GM23338 (cell line): Measurements from ENCODE around the gene SIN3B. TPM values are rescaled to one million over a fixed set of nuclear protein-coding genes. Genes with fewer than 3 reads are reported as not detected.

ENCODE experiments used
- ATAC-seq: fragments of 200-7000 bp; cut with Tn5 transposase; 3 replicates; pipeline ENCODE4 v1.9.1; 2020
- DNase-seq: peaks from one replicate; pipeline ENCODE4 v3.0.0-alpha.2; 2015; ENCODE audit warnings: low spot score
- H2AFZ ChIP-seq: fragments of 200-600 bp; sonication (generic); 2 replicates; pipeline ENCODE4 v1.8.0; 2016; ENCODE audit warnings: antibody characterized with exemption, mild to moderate bottlenecking, moderate library complexity
- H3F3A ChIP-seq: fragments of 200-600 bp; sonication (generic); replicated peaks from 2 replicates; pipeline ENCODE4 v1.8.0; 2017; ENCODE audit warnings: antibody characterized with exemption, mixed run types, low read depth
- H3K27ac ChIP-seq: fragments of 200-600 bp; sonication (generic); 2 replicates; pipeline ENCODE4 v1.6.1; 2016; ENCODE audit warnings: low read depth
- H3K27me3 ChIP-seq: fragments of 200-600 bp; sonication (generic); 2 replicates; pipeline ENCODE4 v1.8.0; 2016; ENCODE audit warnings: mild to moderate bottlenecking, mixed run types, moderate library complexity; ENCODE audit not compliant: insufficient read depth
- H3K36me3 ChIP-seq: fragments of 200-600 bp; sonication (generic); 2 replicates; pipeline ENCODE4 v1.8.0; 2016; ENCODE audit warnings: mild to moderate bottlenecking; ENCODE audit not compliant: insufficient read depth
- H3K4me1 ChIP-seq: fragments of 200-600 bp; sonication (generic); 2 replicates; pipeline ENCODE4 v1.8.0; 2016; ENCODE audit warnings: mild to moderate bottlenecking, moderate library complexity; ENCODE audit not compliant: insufficient read depth
- H3K4me2 ChIP-seq: fragments of 200-600 bp; sonication (generic); 2 replicates; pipeline ENCODE4 v1.7.1; 2017; ENCODE audit warnings: mixed run types
- H3K4me3 ChIP-seq: fragments of 200-600 bp; sonication (generic); 2 replicates; pipeline ENCODE4 v1.6.1; 2016; ENCODE audit warnings: mixed run types
- H3K79me2 ChIP-seq: fragments of 200-600 bp; sonication (generic); replicated peaks from 2 replicates; pipeline ENCODE4 v1.8.0; 2017; ENCODE audit warnings: mild to moderate bottlenecking; ENCODE audit not compliant: insufficient read depth
- H3K9me2 ChIP-seq: fragments of 200-600 bp; sonication (generic); 2 replicates; pipeline ENCODE4 v1.8.0; 2017; ENCODE audit not compliant: insufficient read depth
- H4K20me1 ChIP-seq: fragments of 200-600 bp; sonication (generic); replicated peaks from 2 replicates; pipeline ENCODE4 v1.8.0; 2017; ENCODE audit warnings: mild to moderate bottlenecking; ENCODE audit not compliant: insufficient read depth
- H3K27ac Mint-ChIP-seq: 2 replicates; pipeline ENCODE4 v1.8.0; 2020; ENCODE audit warnings: inconsistent platforms, mild to moderate bottlenecking, moderate library complexity, mixed read lengths
- H3K27me3 Mint-ChIP-seq: 3 replicates; pipeline ENCODE4 v1.8.0; 2022; ENCODE audit warnings: low read depth, mild to moderate bottlenecking, moderate library complexity, mixed read lengths, inconsistent platforms; ENCODE audit not compliant: insufficient read depth, poor library complexity
- H3K36me3 Mint-ChIP-seq: 3 replicates; pipeline ENCODE4 v1.8.0; 2021; ENCODE audit warnings: low read depth, mild to moderate bottlenecking, inconsistent platforms, moderate library complexity, mixed read lengths
- H3K4me1 Mint-ChIP-seq: 3 replicates; pipeline ENCODE4 v1.8.0; 2020; ENCODE audit warnings: mild to moderate bottlenecking, inconsistent platforms, mixed read lengths
- H3K4me3 Mint-ChIP-seq: 3 replicates; pipeline ENCODE4 v1.8.0; 2021; ENCODE audit warnings: moderate library complexity, mild to moderate bottlenecking, inconsistent platforms, mixed read lengths
- H3K9me3 Mint-ChIP-seq: 3 replicates; pipeline ENCODE4 v1.8.0; 2020; ENCODE audit warnings: moderate library complexity, mild to moderate bottlenecking, inconsistent platforms, mixed read lengths
- ETS1 ChIP-seq: IDR thresholded peaks from 2 replicates; pipeline ENCODE4 v1.6.1; 2016; ENCODE audit warnings: antibody characterized with exemption
- POLR2AphosphoS5 ChIP-seq: IDR thresholded peaks from 2 replicates; pipeline ENCODE4 v1.6.1; 2016; ENCODE audit warnings: antibody characterized with exemption, low read depth
- ZNF331 ChIP-seq: fragments of 250-450 bp; sonication (Bioruptor Pico); IDR thresholded peaks from 2 replicates; pipeline ENCODE4 v1.5.0; 2020; ENCODE audit warnings: low read depth, mild to moderate bottlenecking, moderate library complexity
- ZNF462 ChIP-seq: fragments of 250-450 bp; sonication (Bioruptor Pico); IDR thresholded peaks from 2 replicates; pipeline ENCODE4 v1.5.0; 2020; ENCODE audit warnings: mild to moderate bottlenecking, moderate library complexity
- polyA plus RNA-seq: library from polyadenylated mRNA; unstranded; fragments of >200 nt; fragmentation: Nextera tagmentation; extraction: Ambion mirVana; gene quantifications from 2 replicates; pipeline ENCODE4 v1.2.1, GENCODE V29; 2016
- total RNA-seq: library from RNA; depleted of rRNA; stranded (reverse); fragments of >200 nt; shearing (Covaris generic); gene quantifications from 2 replicates; pipeline ENCODE4 v1.2.3, GENCODE V29; 2014

SIN3B gene
- total and polyA plus RNA-seq, 2 experiments from 2014 or later, result 37.6 to 68.6 TPM

DNA sequence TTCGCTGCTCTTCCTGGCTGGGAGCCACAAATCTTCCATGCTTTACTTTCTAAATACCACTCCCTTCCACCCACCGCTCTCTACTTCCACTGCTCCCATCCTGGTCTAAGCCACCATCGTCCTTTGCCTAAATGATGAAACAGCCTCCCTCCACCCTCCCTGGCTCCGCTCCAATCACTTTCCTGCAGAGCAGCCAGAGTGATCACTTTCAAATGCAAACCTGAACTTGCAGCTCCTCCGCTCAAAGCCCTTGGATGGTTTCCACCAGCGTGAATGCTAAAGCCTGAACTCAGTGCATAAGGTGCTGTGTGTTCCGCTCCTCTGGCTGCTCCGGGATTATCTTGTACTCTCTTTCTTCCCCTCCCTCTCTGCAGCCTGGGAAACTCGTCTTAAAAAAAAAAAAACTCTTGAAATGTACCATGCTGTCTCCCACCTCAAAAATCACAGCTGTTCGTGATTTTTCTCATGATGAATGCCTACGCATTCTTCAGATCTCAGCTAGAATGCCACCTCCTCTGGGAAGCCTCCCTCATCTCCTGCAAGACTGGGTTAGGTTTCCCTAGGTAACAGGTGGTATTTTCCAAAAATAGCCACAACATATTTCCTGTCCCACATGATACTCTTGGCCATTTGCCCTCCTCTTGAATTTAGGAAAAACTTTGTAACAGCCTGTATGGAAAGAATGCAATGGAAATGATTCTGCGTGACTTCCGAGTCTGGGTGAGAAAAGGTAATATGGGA, 3.7 kb upstream of the SIN3B start:
- Mint-ChIP-seq H3K36me3 (peaks cover 13% of the 10 kb centered on the region; the same call in 2 of the 3 replicates), H3K27ac (peak overlapping the region; percentile 94), H3K4me3 (peak overlapping the region; percentile 68), H3K9me3 (peaks cover 6% of the 10 kb centered on the region; the same call in 2 of the 3 replicates), H3K27me3 (peaks cover 29% of the 10 kb centered on the region), H3K4me1 (peaks cover 38% of the 10 kb centered on the region)
- Histone ChIP-seq H3K79me2 (peaks cover 10% of the 10 kb centered on the region), H2AFZ (peak overlapping the region; percentile 56; the same call in 1 of the 2 replicates), H3F3A (0 out of 2 replicates have a peak, but pooled peaks cover 10% of the 10 kb centered on the region), H3K27ac (peak overlapping the region; percentile 79), H3K27me3 (no peaks in the 10 kb centered on the region), H3K36me3 (no peaks in the 10 kb centered on the region), H3K4me3 (peak overlapping the region; percentile 41), H3K9me2 (peaks cover 8% of the 10 kb centered on the region; the same call in 1 of the 2 replicates), H3K4me1 (peaks cover 33% of the 10 kb centered on the region), H3K4me2 (peak overlapping the region; percentile 72), H4K20me1 (peaks cover under 1% of the 10 kb centered on the region; the same call in 1 of the 2 replicates)
- ATAC-seq, result peak; percentile 72
- peak; percentile 83 for DNase-seq
- TF ChIP-seq POLR2AphosphoS5 (peak; percentile 47), ETS1 (no peak), ZNF462 (CRISPR knock-in tag) (peak; percentile 5; the same call in 1 of the 2 replicates), ZNF331 (CRISPR knock-in tag) (no peak)
